GM18951 (cell line): ENCODE measurements around the gene AIRE.
"Not testable (repeated sequence)": the region's sequence is repeated elsewhere in the genome, so short reads cannot be mapped to it uniquely, and the experiment has no call there.

Experiments used
- POLR2A ChIP-seq: IDR thresholded peaks from 4 replicates; pipeline ENCODE4 v1.6.1; 2011; ENCODE audit warnings: mild to moderate bottlenecking; ENCODE audit not compliant: insufficient read length, insufficient read depth; ENCODE audit errors: extremely low read depth
- in situ Hi-C: fragments of 300-500 bp; cut with MboI; formaldehyde crosslinking; loops from one replicate; pipeline ENCODE4 v1.12.0; 2022; ENCODE audit warnings: low sequenced_read_pairs, mixed read lengths, inconsistent platforms; ENCODE audit not compliant: unreplicated experiment

AIRE gene

GRCh38 chr21:44285138-44285992, at the start of gene AIRE:
Gene AIRE, plus strand, starts transcription at chr21:44285876. Its CDS starts 131 bp downstream, at chr21:44286007.
- in situ Hi-C loops, result loop anchor here (25.0 kb wide), 1 partner anchor 148 kb away; the partner anchor contains the start of gene GATD3

DNA sequence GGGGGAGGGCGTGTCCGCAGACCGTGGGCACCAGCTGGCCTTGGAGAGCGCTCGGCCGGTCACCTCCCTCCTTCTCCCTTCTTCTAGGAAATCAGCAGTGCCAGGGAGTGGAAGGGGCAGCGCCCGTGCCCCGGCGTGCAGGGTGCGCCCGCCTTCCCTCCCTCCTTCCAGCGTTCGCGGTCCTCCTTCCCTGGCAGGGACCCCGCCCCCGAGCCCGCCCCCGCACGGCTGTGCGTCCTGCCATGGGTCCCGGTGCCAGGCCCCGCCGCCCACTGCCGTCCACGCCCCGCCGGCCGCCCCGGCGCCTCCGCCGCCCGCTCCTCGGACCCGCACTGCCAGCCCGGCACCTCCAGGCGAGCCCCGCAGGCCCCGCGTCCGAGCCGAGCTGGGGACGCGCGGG, 45.3 kb upstream of the AIRE start:
- in situ Hi-C loops, result not testable (repeated sequence)

More at GRCh38 chr21:44285138-44285992, at the start of gene AIRE:
- TF ChIP-seq POLR2A, result no peak

DNA sequence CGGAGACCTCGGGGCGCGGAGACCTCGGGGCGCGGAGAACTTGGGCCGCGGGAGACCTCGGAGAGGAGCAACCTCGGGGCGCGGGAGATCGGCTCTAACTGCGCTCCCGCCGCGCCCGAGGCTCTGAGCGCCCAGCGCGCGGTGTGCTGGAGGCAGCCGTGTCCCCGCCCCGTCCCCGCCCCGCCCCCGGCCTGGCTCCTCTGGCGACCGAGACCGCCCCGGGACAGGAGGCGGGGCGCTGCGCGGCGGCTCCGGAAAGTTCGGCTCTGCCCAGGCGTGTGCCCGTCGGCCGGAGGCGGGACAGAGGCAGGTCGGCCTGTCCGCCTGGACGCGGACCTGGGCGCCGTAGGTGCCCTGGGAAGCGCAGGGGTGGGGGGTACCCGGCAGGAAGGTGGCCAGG, 44.8 kb upstream of the AIRE start, which contains the start of gene ICOSLG:
ICOSLG (minus strand) TSS at position 102 of the 400 bp plus-strand sequence. CDS start 126 bp downstream, outside the sequence.
- in situ Hi-C loops, result not testable (repeated sequence)

GRCh38 chr21:44241281-44241680, 44.4 kb upstream of the AIRE start:
- in situ Hi-C loops, result not testable (repeated sequence)

- in situ Hi-C loops, result not testable (repeated sequence)
Observed at GRCh38 chr21:44243980-44244379, 41.7 kb upstream of the AIRE start.

DNA sequence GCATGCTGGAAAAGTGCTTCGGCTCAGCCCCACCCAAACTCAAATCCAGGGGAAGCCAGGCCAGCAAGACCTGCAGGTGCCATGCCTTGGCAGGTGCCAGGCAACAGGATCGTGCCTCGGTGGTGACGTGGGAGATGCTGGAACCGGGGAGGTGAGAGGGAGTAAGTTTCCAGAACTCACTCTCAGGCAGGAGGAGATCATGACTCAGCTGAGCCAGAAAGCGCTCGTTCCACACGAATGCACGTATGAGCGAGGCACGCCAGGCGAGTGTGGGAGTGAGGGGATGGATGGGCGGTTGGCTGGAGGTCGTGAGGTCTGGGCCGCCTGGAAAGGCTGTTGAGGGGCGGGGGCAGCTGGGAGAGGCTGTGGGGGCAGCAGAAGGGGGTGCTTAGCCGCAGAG, 37.8 kb upstream of the AIRE start:
- in situ Hi-C loops, result not testable (repeated sequence)

GRCh38 chr21:44249204-44250037, 36.3 kb upstream of the AIRE start:
- in situ Hi-C loops, result not testable (repeated sequence)

DNA sequence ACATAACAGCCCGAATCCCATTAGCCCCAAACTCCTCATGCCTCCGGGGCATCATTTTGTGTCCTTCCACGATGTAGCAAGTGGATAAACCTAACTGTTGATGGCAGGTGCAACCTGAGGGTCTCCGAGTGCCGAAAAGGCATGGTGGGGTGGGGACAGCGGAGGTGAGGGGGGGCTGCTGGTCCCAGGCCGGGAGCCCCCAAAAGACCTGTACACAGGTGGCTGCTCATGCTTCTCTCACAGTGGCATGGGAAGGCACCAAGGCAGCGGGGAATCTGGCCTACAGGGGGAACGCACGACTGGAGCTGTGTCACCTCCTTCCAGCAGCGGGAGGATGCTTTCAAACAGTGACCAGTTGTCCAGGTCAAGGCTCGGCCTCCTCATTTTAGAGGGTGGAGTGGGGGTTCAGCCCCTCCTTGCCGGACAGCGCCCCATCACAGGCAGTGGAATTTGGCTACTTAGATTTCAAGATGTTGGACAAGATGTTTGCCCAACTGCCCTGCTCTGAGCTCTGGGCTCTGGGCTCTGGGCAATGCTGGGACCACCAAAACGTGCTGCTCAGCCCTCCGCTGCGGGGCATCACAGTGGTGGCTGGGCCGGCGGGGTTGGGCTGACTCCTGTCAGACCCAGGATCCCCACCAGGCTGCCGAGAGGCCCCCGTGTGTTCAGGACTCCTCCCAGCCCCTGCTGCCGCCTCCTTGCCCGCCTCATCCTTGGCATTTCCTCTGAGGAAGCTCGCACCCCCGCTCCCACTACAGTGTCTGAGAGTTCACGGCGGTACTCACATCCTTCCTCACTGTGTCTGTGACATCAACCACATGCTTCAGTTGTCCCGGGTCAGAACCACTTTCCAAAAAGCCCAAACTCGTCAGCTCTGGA, 31.6 kb upstream of the AIRE start:
- in situ Hi-C loops, result no loop called here
- no peak for TF ChIP-seq POLR2A

GRCh38 chr21:44255511-44255981, 30.1 kb upstream of the AIRE start:
- in situ Hi-C loops, result no loop called here
- TF ChIP-seq POLR2A, result no peak

GRCh38 chr21:44258056-44258725, 27.5 kb upstream of the AIRE start:
- in situ Hi-C loops, result no loop called here
- TF ChIP-seq POLR2A, result no peak

DNA sequence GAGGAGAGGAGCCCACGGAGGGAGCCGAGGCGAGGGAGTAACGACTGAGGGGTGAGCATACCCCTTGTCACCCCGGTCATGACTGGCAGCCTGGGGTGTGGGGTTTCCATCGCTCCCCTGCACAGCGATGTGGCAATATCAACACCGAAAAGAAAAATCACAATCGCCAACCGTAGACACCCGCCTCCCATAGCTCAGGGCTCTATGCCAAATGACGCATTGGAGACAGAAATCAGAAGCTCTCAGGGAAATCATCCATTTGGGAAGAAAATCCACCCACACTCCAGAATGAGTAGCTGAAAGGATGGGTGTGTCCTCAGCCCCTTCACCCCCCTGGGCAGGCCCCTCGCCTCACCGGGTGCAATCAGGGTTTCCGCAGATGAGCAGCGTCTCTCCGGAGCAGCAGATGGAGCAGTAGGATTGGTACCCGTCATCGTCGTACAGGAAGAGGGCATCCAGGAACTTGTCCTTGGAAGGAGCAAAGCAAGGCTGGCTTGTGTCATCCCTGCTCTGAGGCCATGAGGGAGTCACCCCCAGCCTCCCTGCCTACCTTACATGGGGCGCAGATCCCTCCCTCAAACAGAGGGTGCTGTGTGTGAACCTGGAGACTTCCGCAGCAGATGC, 26.5 kb upstream of the AIRE start:
- in situ Hi-C loops, result no loop called here
- TF ChIP-seq POLR2A, result no peak

DNA sequence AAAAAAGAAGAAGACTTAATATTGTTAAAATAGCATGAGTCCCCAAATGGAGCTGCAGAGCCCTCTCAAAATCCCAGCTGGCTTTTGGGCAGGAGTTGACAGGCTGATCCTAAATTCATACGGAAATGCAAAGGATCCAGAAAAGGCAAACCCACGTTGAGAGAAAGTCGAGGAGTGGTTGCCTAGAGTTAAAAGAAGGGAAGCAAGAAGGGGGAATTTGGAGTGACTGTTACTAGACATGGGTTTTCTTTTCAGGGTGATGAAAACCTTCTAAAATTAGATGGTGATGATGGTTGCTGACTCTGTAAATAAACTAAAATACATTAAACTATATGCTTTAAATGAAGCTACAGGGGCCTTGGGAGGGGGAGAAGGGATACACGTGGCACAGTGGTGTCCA, 25.6 kb upstream of the AIRE start:
- in situ Hi-C loops, result no loop called here
- TF ChIP-seq POLR2A, result no peak
